HepG2 (cell line): ENCODE measurements around the gene F8. TPM values are rescaled to one million over a fixed set of nuclear protein-coding genes. Genes with fewer than 3 reads are reported as not detected.

Experiments used
- ATAC-seq: fragments of 200-7000 bp; cut with Tn5 transposase; 3 replicates; pipeline ENCODE4 v1.9.1; 2020; ENCODE audit warnings: mild to moderate bottlenecking, moderate library complexity
- BruUV-seq: library from RNA; stranded (reverse); fragments of 400-500 nt; replicated peaks from 2 replicates; lab custom pipeline; 2021; lab: Mats Ljungman, UMichigan
- CTCF ChIA-PET: fragments of 300-600 bp; formaldehyde crosslinking; extraction: SDS; loops from one replicate; lab custom pipeline; 2021; ENCODE audit warnings: low total read pairs, inconsistent platforms, low intra/inter-chr PET ratio; lab: Yijun Ruan, JAX
- POLR2A ChIA-PET: fragments of 350-600 bp; sonication (Branson Sonifier 250); formaldehyde crosslinking; loops from one replicate; lab custom pipeline; 2020; ENCODE audit warnings: antibody characterized with exemption, inconsistent platforms; lab: Yijun Ruan, JAX
- DNase-seq: peaks from one replicate; pipeline ENCODE4 v3.0.0-alpha.2; 2015; ENCODE audit warnings: low spot score
- FAIRE-seq: peaks from 3 replicates; lab custom pipeline; 2011; peaks lifted over from hg19 to GRCh38; lab: Jason Lieb, UNC
- H2AFZ ChIP-seq: one replicate; pipeline ENCODE4 v1.6.1; 2011; ENCODE audit warnings: low read length, inconsistent platforms
- H3K27ac ChIP-seq: fragments of 300-600 bp; 3 replicates; pipeline ENCODE4 v1.8.0; 2011; ENCODE audit warnings: mixed run types, mild to moderate bottlenecking, mixed read lengths, low read length, inconsistent platforms; ENCODE audit not compliant: insufficient read depth; ENCODE audit errors: extremely low read length
- H3K27me3 ChIP-seq, 2 experiments: fragments of 200-600 bp in 1 of 2; 2 replicates in 1 of 2; 3 replicates in 1 of 2; pipeline versions ENCODE4 v1.6.0 to v1.8.0; 2011; ENCODE audit warnings: low read length in 2 of 2, mild to moderate bottlenecking in 2 of 2, moderate library complexity in 2 of 2, inconsistent platforms in 1 of 2; ENCODE audit not compliant: insufficient read depth in 2 of 2, control insufficient read depth in 1 of 2
- H3K36me3 ChIP-seq, 2 experiments: fragments of 200-600 bp in 1 of 2; replicated peaks in 1 of 2; 2 replicates in 1 of 2; 3 replicates in 1 of 2; pipeline versions ENCODE4 v1.5.1 to v1.8.0; 2011; ENCODE audit warnings: low read length in 2 of 2, inconsistent platforms in 1 of 2; ENCODE audit not compliant: insufficient read depth in 2 of 2, control insufficient read depth in 1 of 2
- H3K4me1 ChIP-seq: 2 replicates; pipeline ENCODE4 v1.5.1; 2012; ENCODE audit warnings: low read length, inconsistent platforms; ENCODE audit not compliant: insufficient read depth
- H3K4me2 ChIP-seq: 2 replicates; pipeline ENCODE4 v1.6.0; 2011; ENCODE audit warnings: low read depth, low read length, inconsistent platforms
- H3K4me3 ChIP-seq, 3 experiments: fragments of 200-600 bp in 1 of 3; sonication (generic), shearing (Covaris generic) in 1 of 3; replicated peaks in 1 of 3; 2 replicates each; pipeline ENCODE4 v1.5.1; 2011 to 2016; ENCODE audit warnings: low read length in 3 of 3, inconsistent platforms in 2 of 3, low read depth in 2 of 3, mild to moderate bottlenecking in 2 of 3, control low read depth in 1 of 3, mixed read lengths in 1 of 3; ENCODE audit not compliant: insufficient read depth in 1 of 3
- H3K79me2 ChIP-seq: one replicate; pipeline ENCODE4 v1.6.1; 2011; ENCODE audit warnings: low read length, inconsistent platforms; ENCODE audit not compliant: insufficient read depth
- H3K9ac ChIP-seq: 2 replicates; pipeline ENCODE4 v1.6.0; 2011; ENCODE audit warnings: mild to moderate bottlenecking, low read depth, low read length, inconsistent platforms; ENCODE audit not compliant: insufficient read depth
- H3K9me3 ChIP-seq: 2 replicates; pipeline ENCODE4 v1.5.1; 2012; ENCODE audit warnings: mild to moderate bottlenecking, low read length
- H4K20me1 ChIP-seq: 2 replicates; pipeline ENCODE4 v1.6.0; 2011; ENCODE audit warnings: inconsistent platforms, mild to moderate bottlenecking, low read length, moderate library complexity; ENCODE audit not compliant: insufficient read depth
- ARHGAP35 ChIP-seq: sonication (generic); formaldehyde crosslinking; IDR thresholded peaks from 2 replicates; pipeline ENCODE4 v1.9.0; 2022; ENCODE audit warnings: mild to moderate bottlenecking, inconsistent platforms, moderate library complexity, missing genetic modification reagents, borderline replicate concordance
- CAMTA2 ChIP-seq: sonication (generic); formaldehyde crosslinking; IDR thresholded peaks from 2 replicates; pipeline ENCODE4 v1.4.0; 2020; ENCODE audit warnings: mild to moderate bottlenecking, missing genetic modification reagents, borderline replicate concordance
- CCDC6 ChIP-seq: sonication (generic); formaldehyde crosslinking; IDR thresholded peaks from 2 replicates; pipeline ENCODE4 v1.8.1; 2022; ENCODE audit warnings: mild to moderate bottlenecking, missing genetic modification reagents, moderate library complexity
- PLRG1 ChIP-seq: fragments of 450-650 bp; conservative IDR thresholded peaks from 2 replicates; pipeline ENCODE4 v1.6.1; 2016
- REL ChIP-seq: sonication (generic); formaldehyde crosslinking; conservative IDR thresholded peaks from 2 replicates; pipeline ENCODE4 v1.8.0; 2022; ENCODE audit warnings: mild to moderate bottlenecking, missing genetic modification reagents, moderate library complexity
- YEATS4 ChIP-seq: sonication (generic); formaldehyde crosslinking; IDR thresholded peaks from 2 replicates; pipeline ENCODE4 v1.4.0; 2020; ENCODE audit warnings: missing genetic modification reagents, borderline replicate concordance
- ZNF138 ChIP-seq: sonication (generic); formaldehyde crosslinking; IDR thresholded peaks from 2 replicates; pipeline ENCODE4 v1.5.0; 2020; ENCODE audit warnings: mild to moderate bottlenecking, low read depth, missing genetic modification reagents
- WGBS: methylation state at CpG from one replicate; pipeline ENCODE4 v1.1.6; 2017; ENCODE audit warnings: low lambda C conversion rate; 5-methylcytosine and 5-hydroxymethylcytosine counted together
- in situ Hi-C: cut with HindIII; loops from 2 replicates; pipeline ENCODE4 v1.10.0; 2017; ENCODE audit warnings: low pct_unique_long_range_greater_than_20kb; ENCODE audit not compliant: extremely low pct_ligation_motif_present
- intact Hi-C: fragments of 100-400 bp; cut with micrococcal nuclease; formaldehyde crosslinking; loops from one replicate; pipeline ENCODE4 v1.10.0; 2022; ENCODE audit not compliant: unreplicated experiment
- polyA plus RNA-seq, 8 experiments: library from polyadenylated mRNA; depleted of rRNA in 3 of 8; stranded (reverse) in 7 of 8; unstranded in 1 of 8; fragments of >200 nt; fragmentation: Illumina TruSeq in 4 of 8; extraction: Trizol in 4 of 8; gene quantifications; 2 replicates each; pipeline versions ENCODE4 v1.2.1 to v1.2.3, GENCODE V29; 2011 to 2016; ENCODE audit warnings: low read depth in 4 of 8, missing spikeins in 1 of 8, mixed read lengths in 1 of 8; ENCODE audit not compliant: insufficient read depth in 1 of 8
- total RNA-seq, 5 experiments: library from RNA; depleted of rRNA; stranded (reverse); fragments of >200 nt; fragmentation: Illumina TruSeq; extraction: Trizol; gene quantifications; 2 replicates each; pipeline ENCODE4 v1.2.3, GENCODE V29; 2016; ENCODE audit warnings: low read depth in 1 of 5
- TF ChIP-seq, protein P1 (sequence below), 2 experiments: IDR thresholded peaks; 2 replicates each; pipeline ENCODE4 v1.6.1; 2011 to 2012; ENCODE audit warnings: low read length in 2 of 2, borderline replicate concordance in 1 of 2, low read depth in 1 of 2, mild to moderate bottlenecking in 1 of 2, moderate library complexity in 1 of 2
- TF ChIP-seq, protein P2 (sequence below): IDR thresholded peaks from 2 replicates; pipeline ENCODE4 v1.6.1; 2016; ENCODE audit warnings: low read depth

Gene F8
- total and polyA plus RNA-seq, 2 of the 13 experiments (the other 11 are each of a cell fraction or from before 2014, with no cell fraction given): 0.29 to 0.61 TPM

DNA sequence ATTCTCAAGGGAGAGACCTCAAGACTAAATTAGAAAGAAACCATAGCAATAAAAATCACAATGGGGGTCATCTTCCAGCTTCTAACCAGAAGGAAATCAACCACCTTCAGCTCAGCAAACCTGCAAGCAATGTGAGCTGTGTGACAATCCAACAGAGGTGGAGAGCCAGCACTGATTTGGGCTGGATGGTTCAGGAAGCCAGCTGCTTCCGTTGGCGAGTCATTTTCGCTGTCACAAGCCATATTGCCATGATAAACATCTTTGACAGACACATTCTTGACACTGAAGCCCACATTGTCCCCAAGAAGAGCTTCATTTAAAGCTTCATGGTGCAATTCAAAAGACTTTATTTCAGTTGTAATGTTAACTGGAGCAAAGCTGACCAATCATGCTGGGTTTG, 113.7 kb downstream of the F8 start (continued):
- TF ChIP-seq, protein P1, sequence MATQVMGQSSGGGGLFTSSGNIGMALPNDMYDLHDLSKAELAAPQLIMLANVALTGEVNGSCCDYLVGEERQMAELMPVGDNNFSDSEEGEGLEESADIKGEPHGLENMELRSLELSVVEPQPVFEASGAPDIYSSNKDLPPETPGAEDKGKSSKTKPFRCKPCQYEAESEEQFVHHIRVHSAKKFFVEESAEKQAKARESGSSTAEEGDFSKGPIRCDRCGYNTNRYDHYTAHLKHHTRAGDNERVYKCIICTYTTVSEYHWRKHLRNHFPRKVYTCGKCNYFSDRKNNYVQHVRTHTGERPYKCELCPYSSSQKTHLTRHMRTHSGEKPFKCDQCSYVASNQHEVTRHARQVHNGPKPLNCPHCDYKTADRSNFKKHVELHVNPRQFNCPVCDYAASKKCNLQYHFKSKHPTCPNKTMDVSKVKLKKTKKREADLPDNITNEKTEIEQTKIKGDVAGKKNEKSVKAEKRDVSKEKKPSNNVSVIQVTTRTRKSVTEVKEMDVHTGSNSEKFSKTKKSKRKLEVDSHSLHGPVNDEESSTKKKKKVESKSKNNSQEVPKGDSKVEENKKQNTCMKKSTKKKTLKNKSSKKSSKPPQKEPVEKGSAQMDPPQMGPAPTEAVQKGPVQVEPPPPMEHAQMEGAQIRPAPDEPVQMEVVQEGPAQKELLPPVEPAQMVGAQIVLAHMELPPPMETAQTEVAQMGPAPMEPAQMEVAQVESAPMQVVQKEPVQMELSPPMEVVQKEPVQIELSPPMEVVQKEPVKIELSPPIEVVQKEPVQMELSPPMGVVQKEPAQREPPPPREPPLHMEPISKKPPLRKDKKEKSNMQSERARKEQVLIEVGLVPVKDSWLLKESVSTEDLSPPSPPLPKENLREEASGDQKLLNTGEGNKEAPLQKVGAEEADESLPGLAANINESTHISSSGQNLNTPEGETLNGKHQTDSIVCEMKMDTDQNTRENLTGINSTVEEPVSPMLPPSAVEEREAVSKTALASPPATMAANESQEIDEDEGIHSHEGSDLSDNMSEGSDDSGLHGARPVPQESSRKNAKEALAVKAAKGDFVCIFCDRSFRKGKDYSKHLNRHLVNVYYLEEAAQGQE (IDR thresholded peaks at IDR 0.05; ENCODE audit: borderline replicate concordance in 1 of 2, low read depth in 1 of 2, low read length in 2 of 2): no peak
- TF ChIP-seq REL (no peak), ZNF138 (CRISPR knock-in tag) (no peak), CAMTA2 (no peak), YEATS4 (CRISPR knock-in tag) (no peak), ARHGAP35 (CRISPR knock-in tag) (no peak)

DNA sequence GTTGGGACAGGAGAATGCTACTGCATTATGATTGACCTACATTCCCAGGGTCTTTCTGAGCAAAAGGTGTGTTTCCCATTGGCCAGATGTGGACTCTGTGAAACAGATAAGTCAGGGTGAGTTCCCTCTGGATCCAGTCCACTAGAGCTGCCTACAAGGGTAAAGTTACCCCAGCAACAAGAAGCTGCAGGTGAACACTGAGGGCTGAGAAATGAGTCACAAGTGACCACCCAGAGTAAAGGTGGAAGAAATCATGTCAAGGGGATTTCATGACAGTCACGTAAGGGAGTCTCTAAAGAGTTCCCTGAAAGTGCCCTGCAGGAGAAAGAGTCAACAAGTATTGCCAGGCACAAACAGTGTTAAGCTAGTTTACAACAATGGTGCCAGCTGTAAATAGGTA, 120.1 kb downstream of the F8 start:
- Histone ChIP-seq H3K4me2 (no peak overlapping the region), H3K4me3 (no peak overlapping the region), H2AFZ (no peak overlapping the region), H3K9ac (no peak overlapping the region), H3K79me2 (no peaks in the 10 kb centered on the region), H3K36me3 (no peaks in the 10 kb centered on the region), H4K20me1 (no peaks in the 10 kb centered on the region), H3K27me3 (no peaks in the 10 kb centered on the region), H3K9me3 (no peaks in the 10 kb centered on the region), H3K4me1 (no peaks in the 10 kb centered on the region), H3K27ac (no peak overlapping the region)
- POLR2A ChIA-PET: no interaction called here
- DNase-seq: no peak
- TF ChIP-seq, protein P2, sequence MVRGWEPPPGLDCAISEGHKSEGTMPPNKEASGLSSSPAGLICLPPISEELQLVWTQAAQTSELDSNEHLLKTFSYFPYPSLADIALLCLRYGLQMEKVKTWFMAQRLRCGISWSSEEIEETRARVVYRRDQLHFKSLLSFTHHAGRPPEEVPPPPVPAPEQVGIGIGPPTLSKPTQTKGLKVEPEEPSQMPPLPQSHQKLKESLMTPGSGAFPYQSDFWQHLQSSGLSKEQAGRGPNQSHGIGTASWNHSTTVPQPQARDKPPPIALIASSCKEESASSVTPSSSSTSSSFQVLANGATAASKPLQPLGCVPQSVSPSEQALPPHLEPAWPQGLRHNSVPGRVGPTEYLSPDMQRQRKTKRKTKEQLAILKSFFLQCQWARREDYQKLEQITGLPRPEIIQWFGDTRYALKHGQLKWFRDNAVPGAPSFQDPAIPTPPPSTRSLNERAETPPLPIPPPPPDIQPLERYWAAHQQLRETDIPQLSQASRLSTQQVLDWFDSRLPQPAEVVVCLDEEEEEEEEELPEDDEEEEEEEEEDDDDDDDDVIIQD (CRISPR knock-in tag): no peak
- TF ChIP-seq PLRG1 (no peak), CCDC6 (CRISPR knock-in tag) (no peak)
- no TSS peak for BruUV-seq
- in situ Hi-C loops: no loop called here
- intact Hi-C loops: no loop called here
- no peak for FAIRE-seq
- no peak for ATAC-seq
- CTCF ChIA-PET: no interaction called here
- 13% methylated on average over 1 of the region's 1 CpG for WGBS
